Stimulated activated naive CD8-positive, alpha-beta T cell treated with anti-CD3 and anti-CD28 coated beads, Interleukin-15, amount 100 ng/mL, for 72 hours (primary cell): ENCODE measurements around the gene SMC6.
A peak's percentile ranks its signal among the peaks of the same experiment; 100 is the strongest.

Experiments used
- ATAC-seq: fragments of 150-1000 bp; cut with Tn5 transposase; 2 replicates; pipeline ENCODE4 v1.10.0; 2021; ENCODE audit warnings: mild to moderate bottlenecking, moderate library complexity
- DNase-seq, 2 donors: peaks; one replicate each; pipeline ENCODE4 v3.0.0; 2021 to 2022
- H3K27ac Mint-ChIP-seq, 2 donors: one replicate each; pipeline ENCODE4 v1.8.0; 2022; ENCODE audit warnings: mild to moderate bottlenecking in 2 of 2, mixed read lengths in 2 of 2, moderate library complexity in 2 of 2
- H3K27me3 Mint-ChIP-seq: one replicate; pipeline ENCODE4 v1.8.0; 2022; ENCODE audit warnings: mixed read lengths
- H3K4me1 Mint-ChIP-seq: one replicate; pipeline ENCODE4 v1.8.0; 2022; ENCODE audit warnings: mild to moderate bottlenecking, mixed read lengths
- H3K4me3 Mint-ChIP-seq, 2 donors: one replicate each; pipeline ENCODE4 v1.8.0; 2022; ENCODE audit warnings: mild to moderate bottlenecking in 2 of 2, mixed read lengths in 2 of 2, moderate library complexity in 1 of 2
- H3K9me3 Mint-ChIP-seq, 2 donors: one replicate each; pipeline ENCODE4 v1.8.0; 2022; ENCODE audit warnings: mixed read lengths in 2 of 2

SMC6 gene, protein sequence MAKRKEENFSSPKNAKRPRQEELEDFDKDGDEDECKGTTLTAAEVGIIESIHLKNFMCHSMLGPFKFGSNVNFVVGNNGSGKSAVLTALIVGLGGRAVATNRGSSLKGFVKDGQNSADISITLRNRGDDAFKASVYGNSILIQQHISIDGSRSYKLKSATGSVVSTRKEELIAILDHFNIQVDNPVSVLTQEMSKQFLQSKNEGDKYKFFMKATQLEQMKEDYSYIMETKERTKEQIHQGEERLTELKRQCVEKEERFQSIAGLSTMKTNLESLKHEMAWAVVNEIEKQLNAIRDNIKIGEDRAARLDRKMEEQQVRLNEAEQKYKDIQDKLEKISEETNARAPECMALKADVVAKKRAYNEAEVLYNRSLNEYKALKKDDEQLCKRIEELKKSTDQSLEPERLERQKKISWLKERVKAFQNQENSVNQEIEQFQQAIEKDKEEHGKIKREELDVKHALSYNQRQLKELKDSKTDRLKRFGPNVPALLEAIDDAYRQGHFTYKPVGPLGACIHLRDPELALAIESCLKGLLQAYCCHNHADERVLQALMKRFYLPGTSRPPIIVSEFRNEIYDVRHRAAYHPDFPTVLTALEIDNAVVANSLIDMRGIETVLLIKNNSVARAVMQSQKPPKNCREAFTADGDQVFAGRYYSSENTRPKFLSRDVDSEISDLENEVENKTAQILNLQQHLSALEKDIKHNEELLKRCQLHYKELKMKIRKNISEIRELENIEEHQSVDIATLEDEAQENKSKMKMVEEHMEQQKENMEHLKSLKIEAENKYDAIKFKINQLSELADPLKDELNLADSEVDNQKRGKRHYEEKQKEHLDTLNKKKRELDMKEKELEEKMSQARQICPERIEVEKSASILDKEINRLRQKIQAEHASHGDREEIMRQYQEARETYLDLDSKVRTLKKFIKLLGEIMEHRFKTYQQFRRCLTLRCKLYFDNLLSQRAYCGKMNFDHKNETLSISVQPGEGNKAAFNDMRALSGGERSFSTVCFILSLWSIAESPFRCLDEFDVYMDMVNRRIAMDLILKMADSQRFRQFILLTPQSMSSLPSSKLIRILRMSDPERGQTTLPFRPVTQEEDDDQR

DNA sequence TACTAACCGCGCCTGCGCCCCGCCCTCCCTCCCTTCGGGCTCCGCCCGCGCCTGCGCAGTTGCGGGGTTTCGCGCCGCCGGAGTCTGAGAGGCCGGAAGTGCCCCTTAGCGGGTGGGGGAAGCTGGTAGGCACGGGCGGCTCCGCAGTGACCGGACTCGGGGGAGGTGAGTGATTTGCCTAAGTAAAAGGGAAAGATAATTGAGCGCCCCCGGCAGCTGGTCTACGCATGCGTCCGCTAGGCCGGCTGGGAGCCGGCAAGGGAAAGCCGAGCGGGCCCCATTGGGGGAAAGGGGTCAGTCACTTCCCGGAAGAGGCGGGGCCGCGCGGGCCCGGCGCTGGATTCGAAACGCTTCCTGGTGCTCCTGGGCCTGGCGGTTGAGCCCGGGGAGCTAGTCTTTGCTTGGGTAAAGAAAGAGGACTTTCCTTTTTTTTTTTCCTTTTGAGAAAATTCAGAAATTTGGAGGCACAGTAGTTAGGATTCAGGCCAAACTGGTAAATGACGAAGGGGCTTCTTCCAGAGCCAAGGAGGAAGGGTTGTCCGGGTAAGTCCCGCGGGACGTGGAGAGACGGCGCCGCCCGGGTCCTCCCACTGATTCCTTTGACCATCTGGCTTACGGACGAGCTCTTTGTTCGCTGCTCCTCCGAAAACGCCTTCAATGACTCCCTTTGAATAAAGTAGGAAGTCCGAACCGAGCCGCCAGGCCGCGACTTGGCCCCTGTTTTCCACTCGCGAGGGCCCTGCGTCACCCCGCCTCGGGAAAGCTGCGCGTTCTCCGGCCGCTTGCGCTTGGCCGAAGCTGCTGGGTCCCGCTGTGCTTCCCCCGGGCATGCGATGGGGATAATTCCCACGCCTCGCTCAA lies at the start of gene SMC6, which contains the start of gene GEN1:
Gene SMC6 (minus strand): TSS at position 8 of the 861 bp plus-strand sequence. CDS start 7,864 bp downstream, outside the sequence.
Gene GEN1 (plus strand): TSS at position 336 of the 861 bp plus-strand sequence. CDS start 5,806 bp downstream, outside the sequence.
- Mint-ChIP-seq H3K27ac (peak within 1 kb of the TSS; percentile 99 to 100), H3K9me3 (no peaks in the 10 kb centered on the region), H3K4me1 (peaks cover 32% of the 10 kb centered on the region), H3K27me3 (no peaks in the 10 kb centered on the region), H3K4me3 (peak within 1 kb of the TSS; percentile 98 to 99)
- DNase-seq (peak; percentile 94 to 96), ATAC-seq (peak; percentile 96)

DNA sequence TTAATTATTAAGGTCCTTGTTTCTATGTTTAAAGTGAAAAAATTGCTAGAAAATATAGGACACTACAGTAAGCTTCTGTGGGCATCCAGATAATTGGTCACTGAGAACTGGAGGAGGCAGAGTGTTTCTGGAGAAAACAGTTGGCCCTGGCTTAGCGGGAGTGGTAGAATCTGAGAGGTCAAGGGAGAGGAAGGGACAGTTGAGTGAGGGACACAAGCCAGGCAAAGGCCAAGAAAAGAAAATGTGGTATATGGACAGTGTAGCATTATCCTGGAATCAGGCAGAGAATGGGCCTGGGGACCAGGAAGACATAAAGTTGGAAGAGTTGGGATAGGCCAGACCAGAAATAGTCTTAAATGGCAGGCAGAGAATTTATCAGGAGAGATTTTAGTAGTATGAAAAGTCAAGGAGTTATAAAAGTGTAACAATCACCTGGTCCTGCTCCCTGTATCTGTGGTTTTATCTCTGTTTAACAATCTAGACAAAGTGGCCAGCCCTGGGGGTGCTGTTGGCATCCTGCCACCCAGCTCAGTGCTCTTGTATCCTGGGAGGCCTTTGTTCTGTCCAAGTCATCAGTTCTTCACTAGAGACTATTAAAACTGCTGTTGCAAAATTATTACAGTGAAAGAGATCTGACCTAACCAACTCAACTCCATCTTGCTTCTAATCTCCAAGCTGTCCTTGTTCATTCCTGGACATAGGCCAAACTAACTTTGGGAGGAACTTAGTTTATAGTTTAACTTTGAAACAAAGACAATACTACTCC lies 47.3 kb upstream of the SMC6 start:
- Mint-ChIP-seq H3K27me3 (peaks cover under 1% of the 10 kb centered on the region), H3K4me1 (no peaks in the 10 kb centered on the region), H3K9me3 (no peaks in the 10 kb centered on the region), H3K4me3 (no peak overlapping the region), H3K27ac (peak overlapping the region; percentile 19 to 23)
- no peak for ATAC-seq
- no peak for DNase-seq

DNA sequence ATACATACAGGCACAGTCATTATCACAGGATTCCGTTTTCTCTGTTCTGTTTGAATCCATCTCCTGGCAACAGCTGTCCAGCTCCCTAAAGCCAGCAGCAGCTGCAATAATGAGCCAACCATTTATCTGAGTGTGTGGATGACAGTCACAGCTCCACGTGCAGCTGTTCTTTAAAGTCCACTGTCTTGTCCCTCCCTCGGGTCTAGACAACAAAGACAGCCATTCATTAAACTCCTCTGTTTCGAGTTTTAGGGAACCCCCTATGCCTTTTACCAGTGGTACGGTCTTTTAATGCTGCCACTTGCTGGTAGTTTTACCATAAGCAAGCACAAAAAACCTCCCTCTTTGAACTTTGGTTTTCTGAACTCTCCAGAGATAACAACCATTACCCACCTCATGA lies 46.6 kb upstream of the SMC6 start:
- no peaks in the 10 kb centered on the region for H3K4me1 Mint-ChIP-seq
- H3K27me3 Mint-ChIP-seq: peaks cover 7% of the 10 kb centered on the region
- no peak overlapping the region for H3K4me3 Mint-ChIP-seq
- peak overlapping the region in 1 of 2 donors; percentile 19 for H3K27ac Mint-ChIP-seq
- ATAC-seq: no peak
- no peak for DNase-seq
- no peaks in the 10 kb centered on the region for H3K9me3 Mint-ChIP-seq

DNA sequence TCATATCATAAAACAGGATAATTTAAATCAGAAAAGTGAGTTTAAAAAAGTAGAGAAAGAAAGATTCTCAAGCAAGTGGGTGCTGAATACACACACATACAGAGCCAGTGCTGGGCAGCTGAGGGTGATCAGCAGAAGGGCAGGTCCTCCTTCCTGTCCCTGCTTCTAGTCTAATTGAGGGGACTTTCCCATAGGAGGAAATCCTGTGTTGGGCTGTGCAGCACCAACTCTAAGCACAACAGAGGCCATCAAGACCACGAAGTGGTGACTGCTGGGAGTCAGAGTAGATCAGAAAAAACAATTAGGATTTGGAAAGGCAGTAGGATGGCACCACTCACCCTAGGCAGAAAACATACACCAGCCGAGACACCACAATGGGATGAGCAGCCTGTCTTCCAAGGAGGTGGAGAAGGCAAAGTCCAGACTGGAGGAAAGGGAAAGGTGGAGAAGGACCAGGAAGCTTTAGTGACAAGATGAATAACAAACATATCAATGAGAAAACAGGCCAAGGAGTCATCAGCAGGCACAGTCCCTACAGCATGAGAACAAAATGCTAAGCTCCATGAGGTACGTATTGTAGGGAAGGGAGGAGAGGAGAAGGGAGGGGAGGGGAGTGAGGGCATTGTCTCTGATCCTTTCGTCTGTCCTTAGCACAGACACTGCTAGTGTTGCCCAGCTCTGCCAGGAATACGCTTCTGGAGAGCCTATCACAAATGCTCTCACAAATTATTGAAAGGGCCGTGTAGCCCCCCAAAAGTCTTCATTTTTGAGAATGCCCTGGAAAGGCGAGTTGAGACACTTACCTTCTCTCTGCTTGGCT lies 45.9 kb upstream of the SMC6 start:
- no peak overlapping the region for H3K4me3 Mint-ChIP-seq
- ATAC-seq (peak; percentile 45), DNase-seq (no peak)
- peaks cover 14% of the 10 kb centered on the region for H3K27me3 Mint-ChIP-seq
- no peaks in the 10 kb centered on the region for H3K4me1 Mint-ChIP-seq
- peak overlapping the region in 1 of 2 donors; percentile 3 for H3K27ac Mint-ChIP-seq
- H3K9me3 Mint-ChIP-seq: no peaks in the 10 kb centered on the region

DNA sequence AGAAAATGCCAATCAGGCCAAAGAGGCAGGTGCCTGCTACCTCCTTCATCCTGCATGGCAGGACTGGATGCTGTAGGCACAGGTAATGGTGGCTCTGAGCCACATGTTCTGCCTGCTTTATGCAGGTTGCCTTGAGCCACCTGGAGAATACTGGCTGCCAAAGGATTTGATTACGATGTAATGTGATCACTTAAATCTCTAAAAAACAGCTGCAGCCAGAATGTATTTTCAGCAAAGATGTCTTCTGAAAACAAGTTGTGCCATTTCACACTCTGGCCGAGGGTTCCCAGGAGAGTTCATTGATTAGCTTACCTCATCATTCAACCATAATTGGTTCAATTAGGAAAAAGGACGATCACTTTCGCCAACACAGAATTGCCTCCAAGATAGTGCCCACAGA lies 44.7 kb upstream of the SMC6 start:
- no peak for DNase-seq
- no peak for ATAC-seq
- Mint-ChIP-seq H3K4me1 (no peaks in the 10 kb centered on the region), H3K27me3 (peaks cover 22% of the 10 kb centered on the region), H3K4me3 (no peak overlapping the region), H3K27ac (no peak overlapping the region), H3K9me3 (no peaks in the 10 kb centered on the region)

DNA sequence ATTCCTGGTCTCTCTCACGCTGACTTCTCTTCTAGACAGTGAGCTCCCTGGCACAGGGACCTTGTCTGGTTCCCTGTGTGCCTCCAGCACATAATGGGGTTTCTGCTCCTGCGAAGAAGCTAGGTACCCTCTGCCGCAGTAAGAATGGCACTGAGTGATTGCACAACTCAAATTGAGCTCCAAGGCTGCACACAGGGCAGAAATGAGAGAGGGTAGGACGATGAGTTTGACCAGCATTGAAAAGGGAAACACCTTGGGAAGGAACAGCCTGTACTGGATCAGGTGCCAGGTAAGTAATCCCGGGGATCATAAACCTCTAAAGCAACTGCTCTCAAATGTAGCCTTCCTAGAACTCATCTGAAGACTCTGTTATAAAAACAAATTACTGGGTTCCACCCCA lies 41.7 kb upstream of the SMC6 start:
- Mint-ChIP-seq H3K27ac (no peak overlapping the region), H3K4me1 (no peaks in the 10 kb centered on the region), H3K27me3 (peaks cover 51% of the 10 kb centered on the region), H3K4me3 (no peak overlapping the region), H3K9me3 (no peaks in the 10 kb centered on the region)
- DNase-seq (no peak), ATAC-seq (no peak)

DNA sequence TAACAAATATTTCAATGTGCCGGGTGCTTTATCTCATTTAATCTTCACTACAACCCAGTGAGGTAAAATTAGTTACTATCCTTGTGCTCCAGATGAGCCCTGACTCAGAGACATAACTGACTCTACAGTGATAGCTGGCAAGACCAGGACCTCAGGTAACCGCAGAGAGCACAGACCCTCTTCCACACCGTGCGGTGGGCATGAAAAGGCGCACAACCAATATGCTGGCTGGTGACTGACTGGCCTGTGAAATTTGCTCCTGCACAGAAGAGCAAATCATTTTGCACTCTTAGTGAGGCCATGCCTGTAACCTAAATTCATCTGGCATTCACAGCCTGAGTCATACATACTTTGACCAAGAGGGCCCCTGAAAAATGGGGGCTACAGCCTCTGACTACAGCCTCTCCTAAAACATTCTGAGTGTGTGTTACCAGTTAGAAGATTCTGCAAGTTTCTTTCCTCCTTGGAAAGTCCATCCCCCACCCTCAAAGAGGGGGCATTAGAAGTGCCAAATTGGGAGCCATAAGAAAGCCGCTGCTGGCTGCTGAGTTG lies 40.3 kb upstream of the SMC6 start:
- Mint-ChIP-seq H3K9me3 (no peaks in the 10 kb centered on the region), H3K27ac (no peak overlapping the region), H3K4me1 (no peaks in the 10 kb centered on the region), H3K4me3 (no peak overlapping the region), H3K27me3 (peaks cover 51% of the 10 kb centered on the region)
- no peak for DNase-seq
- peak; percentile 19 for ATAC-seq

DNA sequence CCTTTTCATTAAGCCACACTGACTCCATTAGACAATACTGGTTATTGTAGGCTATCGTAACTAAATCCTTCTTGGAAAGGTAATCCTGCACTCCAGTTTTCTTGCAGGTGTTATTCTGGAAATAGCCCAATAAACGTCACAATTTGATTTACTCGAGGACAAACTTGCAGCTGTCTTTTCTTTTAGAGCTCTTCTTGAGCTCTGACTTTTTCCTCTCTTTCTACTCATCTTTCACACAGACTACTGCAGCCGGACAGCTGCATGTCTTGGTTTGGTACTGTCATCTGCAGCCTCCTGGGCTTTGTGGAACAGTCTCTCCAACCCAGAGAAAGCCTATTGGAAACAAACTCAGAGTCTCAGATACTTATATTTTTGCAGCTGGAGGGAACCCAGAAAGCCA lies 39.7 kb upstream of the SMC6 start:
- no peak overlapping the region for H3K27ac Mint-ChIP-seq
- H3K4me3 Mint-ChIP-seq: no peak overlapping the region
- peaks cover 51% of the 10 kb centered on the region for H3K27me3 Mint-ChIP-seq
- ATAC-seq: no peak
- DNase-seq: no peak
- H3K4me1 Mint-ChIP-seq: no peaks in the 10 kb centered on the region
- H3K9me3 Mint-ChIP-seq: no peaks in the 10 kb centered on the region

DNA sequence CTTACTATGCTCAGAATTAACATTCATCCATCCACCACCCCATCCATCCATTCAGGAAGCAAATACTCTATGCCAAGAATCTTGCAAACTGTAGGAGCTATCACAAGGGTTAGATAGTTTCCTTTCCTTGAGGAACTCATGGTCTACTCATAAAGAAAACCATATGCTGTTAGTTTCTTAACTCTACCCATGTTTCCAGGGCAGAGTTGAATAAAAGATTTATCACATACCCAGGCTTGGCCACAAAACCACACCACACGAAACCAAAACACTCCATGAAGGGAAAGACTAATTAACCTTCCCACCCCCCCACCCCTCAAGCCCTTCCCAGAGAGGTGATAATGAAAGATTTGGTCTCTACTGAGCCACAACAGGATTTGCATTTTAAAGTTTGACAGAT lies 38.9 kb upstream of the SMC6 start:
- ATAC-seq (no peak), DNase-seq (no peak)
- Mint-ChIP-seq H3K27me3 (peaks cover 51% of the 10 kb centered on the region), H3K4me3 (no peak overlapping the region), H3K27ac (peak overlapping the region in 1 of 2 donors; percentile 55), H3K9me3 (no peaks in the 10 kb centered on the region), H3K4me1 (no peaks in the 10 kb centered on the region)

DNA sequence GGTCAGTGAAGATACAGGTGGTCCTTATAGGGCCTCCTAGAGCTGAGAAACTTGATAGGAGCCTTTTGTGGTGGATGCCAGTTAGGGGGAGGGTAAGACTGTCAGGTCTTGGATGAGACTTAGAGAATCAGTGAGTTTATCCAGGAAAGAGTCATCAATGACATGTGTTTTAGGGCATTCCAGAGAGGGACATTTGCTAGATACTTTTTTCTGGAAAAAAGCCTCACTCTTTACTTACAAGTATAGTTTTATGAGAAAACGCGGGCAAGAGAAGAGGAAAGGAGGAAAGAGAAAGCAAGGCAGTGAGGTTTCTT lies 38.2 kb upstream of the SMC6 start:
- H3K4me1 Mint-ChIP-seq: no peaks in the 10 kb centered on the region
- peaks cover 51% of the 10 kb centered on the region for H3K27me3 Mint-ChIP-seq
- DNase-seq: no peak
- no peak overlapping the region for H3K27ac Mint-ChIP-seq
- H3K4me3 Mint-ChIP-seq: no peak overlapping the region
- no peaks in the 10 kb centered on the region for H3K9me3 Mint-ChIP-seq
- no peak for ATAC-seq

DNA sequence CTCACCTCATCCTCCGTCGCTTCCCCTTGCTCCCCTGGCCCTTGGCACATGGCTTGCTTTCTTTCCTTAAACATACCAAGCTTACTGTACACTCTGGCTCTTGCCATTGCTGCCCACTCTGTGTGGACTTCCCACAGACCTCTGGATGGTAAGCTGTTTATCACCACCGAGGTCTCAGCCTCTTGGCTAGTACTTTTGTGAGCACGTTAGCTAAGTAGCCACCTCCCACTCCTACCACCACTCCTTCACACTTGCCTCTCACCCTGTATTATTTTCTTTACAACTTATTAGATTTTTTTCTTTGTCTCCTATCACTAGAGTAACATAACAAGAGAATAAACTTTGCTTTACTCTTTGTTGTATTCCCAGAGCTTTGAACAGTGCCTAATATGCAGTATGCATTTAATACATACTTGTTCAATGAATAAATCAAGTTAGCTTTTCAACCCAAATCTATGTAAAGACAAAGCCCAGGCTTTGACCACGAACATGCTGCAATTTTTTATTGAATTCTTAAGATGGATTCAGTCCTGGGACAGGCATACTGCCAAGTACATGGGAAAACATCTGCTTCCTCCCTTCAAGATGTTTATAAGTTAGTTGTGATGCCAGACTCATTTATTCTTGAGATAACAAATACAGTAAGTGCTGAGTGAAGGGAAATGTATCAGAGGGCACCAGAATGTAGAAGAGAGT lies 37.7 kb upstream of the SMC6 start:
- DNase-seq (no peak), ATAC-seq (peak; percentile 8)
- Mint-ChIP-seq H3K27me3 (peaks cover 51% of the 10 kb centered on the region), H3K4me3 (no peak overlapping the region), H3K4me1 (no peaks in the 10 kb centered on the region), H3K27ac (no peak overlapping the region), H3K9me3 (no peaks in the 10 kb centered on the region)

DNA sequence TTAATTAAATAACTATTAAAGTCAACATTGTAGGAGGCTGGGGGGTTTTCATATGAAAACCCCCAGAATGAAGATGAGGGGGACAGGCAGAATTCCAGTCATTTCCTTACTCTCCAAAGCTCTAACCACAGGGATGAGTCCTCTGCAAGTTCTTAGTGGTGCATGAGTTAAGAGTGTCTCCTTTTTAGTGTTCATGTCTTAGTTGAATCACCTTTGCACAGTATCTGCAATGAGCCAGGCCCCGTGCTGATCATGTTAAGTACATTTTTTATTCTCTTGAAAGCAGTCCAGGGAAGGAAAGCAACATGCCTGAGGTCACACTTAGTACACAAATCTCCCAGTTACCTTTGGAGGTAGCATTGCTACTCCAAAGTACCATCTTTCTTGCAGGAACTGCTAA lies 36.9 kb upstream of the SMC6 start:
- Mint-ChIP-seq H3K27me3 (peaks cover 47% of the 10 kb centered on the region), H3K4me3 (no peak overlapping the region), H3K9me3 (no peaks in the 10 kb centered on the region), H3K4me1 (no peaks in the 10 kb centered on the region), H3K27ac (no peak overlapping the region)
- DNase-seq: no peak
- ATAC-seq: no peak

DNA sequence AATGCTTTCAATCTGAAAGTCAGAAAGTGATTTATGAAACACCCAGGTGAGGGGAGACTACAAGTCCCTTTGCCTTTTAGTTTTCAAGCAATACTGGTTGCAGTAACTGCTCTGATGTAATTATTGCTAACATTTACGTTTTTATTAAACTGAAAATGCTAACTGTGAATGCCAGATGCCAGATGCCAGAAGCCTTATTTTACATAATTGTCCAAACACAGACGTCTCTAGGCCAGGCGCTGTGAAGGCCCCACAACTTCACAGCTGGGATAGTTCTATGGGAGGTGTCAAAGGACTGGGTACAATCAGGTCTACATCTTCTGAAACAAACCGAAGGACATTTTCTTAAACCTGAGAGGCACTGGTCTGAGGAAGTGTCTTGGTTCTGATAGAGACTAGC lies 35.2 kb upstream of the SMC6 start:
- Mint-ChIP-seq H3K4me3 (no peak overlapping the region), H3K4me1 (no peaks in the 10 kb centered on the region), H3K27ac (no peak overlapping the region), H3K9me3 (no peaks in the 10 kb centered on the region), H3K27me3 (peaks cover 33% of the 10 kb centered on the region)
- ATAC-seq (no peak), DNase-seq (no peak)
